ENCODE results near the gene CLEC4G.

CLEC4G gene

GRCh38 chr19:7729831-7730285 is 2.1 kb downstream of the CLEC4G start:
- DNase-seq (ENCODE audit: low spot score) (no peak), FAIRE-seq (no peak)

GRCh38 chr19:7729211-7729610 is 2.7 kb downstream of the CLEC4G start:
- no peak for FAIRE-seq
- no peak for DNase-seq (ENCODE audit: low spot score)

GRCh38 chr19:7725791-7726190 is 6.1 kb downstream of the CLEC4G start:
- DNase-seq (ENCODE audit: low spot score), result no peak
- no peak for FAIRE-seq

DNA sequence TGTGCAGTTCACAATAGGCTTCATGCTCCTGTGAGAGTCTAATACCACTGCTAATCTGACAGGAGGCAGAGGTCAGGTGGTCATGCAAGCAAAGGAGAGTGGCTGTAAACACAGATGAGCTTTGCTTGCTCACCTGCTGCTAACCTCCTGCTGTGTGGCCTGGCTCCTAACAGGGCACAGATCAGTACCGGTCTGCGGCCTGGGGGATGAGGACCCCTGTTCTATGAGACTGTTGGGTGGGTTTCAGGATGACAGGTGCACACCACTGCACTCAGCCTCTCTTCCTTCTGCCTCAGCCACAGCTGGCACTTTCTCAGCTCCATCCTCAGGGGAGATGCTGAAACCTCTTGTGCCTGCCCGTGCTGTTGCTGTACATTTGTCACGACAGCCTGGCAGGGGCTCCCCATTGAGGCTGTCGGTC is 9.7 kb downstream of the CLEC4G start:
- no peak for DNase-seq (ENCODE audit: low spot score)
- no peak for FAIRE-seq

DNA sequence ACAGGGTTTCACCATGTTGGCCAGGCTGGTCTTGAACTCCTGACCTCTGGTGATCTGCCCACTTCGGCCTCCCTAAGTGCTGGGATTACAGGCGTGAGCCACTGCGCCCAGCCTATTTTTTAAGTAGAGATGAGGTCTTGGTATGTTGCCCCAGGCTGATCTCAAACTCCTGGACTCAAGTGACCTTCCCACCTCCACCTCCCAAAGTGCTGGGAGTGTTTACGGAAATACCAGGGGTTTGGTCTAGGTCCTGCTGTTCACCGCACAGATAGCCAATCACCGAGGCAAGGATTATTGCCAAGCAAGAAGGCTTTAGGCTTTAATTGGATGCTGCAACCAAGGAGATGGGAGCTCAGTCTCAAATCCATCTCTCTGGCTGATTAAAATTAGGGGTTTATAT is 11.6 kb downstream of the CLEC4G start:
- FAIRE-seq (no peak), DNase-seq (ENCODE audit: low spot score) (no peak)

DNA sequence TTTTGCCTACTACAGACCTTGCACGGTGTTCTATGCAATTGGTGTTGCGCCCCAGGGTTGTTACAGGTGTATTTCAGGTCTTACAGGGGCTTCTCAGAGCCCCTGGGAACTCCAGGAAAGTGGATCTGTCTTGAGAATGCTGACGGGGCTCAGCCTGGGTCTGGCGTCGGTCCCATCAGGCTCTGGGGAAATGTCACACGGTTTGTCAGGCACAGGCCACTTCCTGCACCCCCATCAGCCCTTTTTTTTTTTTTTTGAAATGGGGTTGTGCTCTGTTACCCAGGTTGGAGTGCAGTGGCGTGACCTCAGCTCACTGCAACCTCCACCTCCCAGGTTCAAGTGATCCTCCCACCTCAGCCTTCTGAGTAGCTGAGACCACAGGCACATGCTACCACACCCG is 13.2 kb downstream of the CLEC4G start:
- FAIRE-seq, result no peak
- no peak for DNase-seq (ENCODE audit: low spot score)

- no peak for FAIRE-seq
These were observed 15.1 kb downstream of the CLEC4G start for GRCh38 chr19:7716762-7717161.

GRCh38 chr19:7715671-7716070 is 16.2 kb downstream of the CLEC4G start:
- no peak for DNase-seq (ENCODE audit: low spot score)
- no peak for FAIRE-seq

More at GRCh38 chr19:7716762-7717161, 15.1 kb downstream of the CLEC4G start:
- no peak for DNase-seq (ENCODE audit: low spot score)

DNA sequence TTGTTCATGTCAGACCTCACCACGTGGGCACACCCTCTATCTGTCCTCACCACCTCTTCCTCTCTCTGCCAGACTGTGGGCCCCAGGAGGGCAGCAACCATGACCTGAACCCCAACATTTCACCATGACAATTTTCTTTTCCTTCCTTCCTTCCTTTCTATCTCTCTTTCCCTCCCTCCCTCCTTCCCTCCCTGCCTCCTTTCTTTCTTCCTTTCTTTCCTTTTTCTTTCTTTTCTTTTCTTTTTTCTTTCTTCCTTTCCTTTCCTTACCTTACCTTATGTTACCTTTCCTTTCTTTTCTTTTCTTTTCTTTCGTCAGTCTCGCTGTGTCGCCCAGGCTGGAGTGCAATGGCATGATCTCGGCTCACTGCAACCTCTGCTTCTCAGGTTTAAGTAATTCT is 21.3 kb downstream of the CLEC4G start:
- no peak for FAIRE-seq

DNA sequence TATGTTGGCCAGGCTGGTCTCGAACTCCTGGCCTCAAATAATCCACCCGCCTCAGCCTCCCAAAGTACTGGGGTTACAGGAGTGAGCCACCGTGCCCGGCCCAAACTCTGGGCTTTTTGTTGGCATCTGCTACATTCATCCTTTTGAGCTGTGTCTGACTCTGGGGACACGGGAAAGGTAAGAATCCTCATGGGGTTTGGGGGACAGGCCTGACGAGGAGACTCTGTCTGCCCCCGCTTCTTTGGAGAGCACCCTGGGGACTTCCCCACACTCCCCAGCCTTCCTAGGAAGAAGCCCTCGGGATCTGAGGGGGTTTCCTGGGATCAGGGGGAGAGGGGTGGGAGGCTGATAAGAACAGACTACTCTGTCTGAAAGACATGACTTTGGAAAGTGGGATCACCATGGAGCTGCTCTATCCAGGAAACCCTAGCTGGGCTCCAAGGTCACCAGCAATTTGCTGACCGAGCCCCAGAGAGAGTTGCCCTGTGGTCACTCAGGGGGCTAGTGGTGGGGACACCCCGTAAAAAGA is 21.9 kb downstream of the CLEC4G start:
- DNase-seq (ENCODE audit: low spot score) (no peak), FAIRE-seq (no peak)

More for the DNA sequence above, 21.3 kb downstream of the CLEC4G start:
- DNase-seq (ENCODE audit: low spot score), result no peak

- FAIRE-seq (no peak), DNase-seq (ENCODE audit: low spot score) (no peak)
These were observed 24.9 kb downstream of the CLEC4G start for GRCh38 chr19:7706955-7707456.

GRCh38 chr19:7706188-7706954 is 25.5 kb downstream of the CLEC4G start:
- DNase-seq (ENCODE audit: low spot score) (no peak), FAIRE-seq (no peak)

DNA sequence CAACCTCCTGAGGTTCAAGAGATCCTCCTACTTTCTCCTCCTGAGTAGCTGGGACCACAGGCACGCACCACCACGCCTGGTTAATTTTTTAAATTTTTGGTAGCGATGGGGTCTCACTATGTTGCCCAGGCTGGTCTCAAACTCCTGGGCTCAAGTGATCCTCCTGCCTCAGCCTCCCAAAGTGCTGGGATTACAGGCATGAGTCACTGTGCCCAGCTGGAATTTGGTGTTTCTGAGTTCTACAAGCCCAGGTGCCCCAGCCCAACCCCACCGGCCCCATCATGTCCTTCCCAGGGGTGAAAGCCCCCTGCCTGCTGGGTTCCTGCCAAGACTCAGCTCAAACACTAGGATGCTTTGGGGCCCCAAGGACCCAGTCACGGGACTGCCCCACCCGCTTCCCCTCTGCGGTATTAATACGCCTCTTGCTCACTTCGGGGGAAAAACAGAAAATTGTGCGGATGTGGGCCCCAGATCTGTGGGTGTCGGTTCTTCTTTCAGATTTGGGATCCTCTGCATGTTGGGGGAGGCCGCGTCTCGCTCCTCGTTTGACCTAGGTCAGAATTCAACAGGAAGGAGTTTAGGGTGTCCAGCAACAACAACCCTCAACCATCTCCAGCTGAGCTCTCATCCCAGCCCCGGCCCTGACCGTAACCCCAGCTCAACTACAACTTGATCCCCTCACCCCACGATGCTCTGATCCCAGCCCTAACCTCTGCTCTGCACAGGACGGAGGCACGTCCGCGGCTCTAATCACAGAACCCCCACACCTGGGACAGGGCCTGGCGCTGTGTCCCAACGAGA is 26.3 kb downstream of the CLEC4G start:
- DNase-seq (ENCODE audit: low spot score) (no peak), FAIRE-seq (no peak)

DNA sequence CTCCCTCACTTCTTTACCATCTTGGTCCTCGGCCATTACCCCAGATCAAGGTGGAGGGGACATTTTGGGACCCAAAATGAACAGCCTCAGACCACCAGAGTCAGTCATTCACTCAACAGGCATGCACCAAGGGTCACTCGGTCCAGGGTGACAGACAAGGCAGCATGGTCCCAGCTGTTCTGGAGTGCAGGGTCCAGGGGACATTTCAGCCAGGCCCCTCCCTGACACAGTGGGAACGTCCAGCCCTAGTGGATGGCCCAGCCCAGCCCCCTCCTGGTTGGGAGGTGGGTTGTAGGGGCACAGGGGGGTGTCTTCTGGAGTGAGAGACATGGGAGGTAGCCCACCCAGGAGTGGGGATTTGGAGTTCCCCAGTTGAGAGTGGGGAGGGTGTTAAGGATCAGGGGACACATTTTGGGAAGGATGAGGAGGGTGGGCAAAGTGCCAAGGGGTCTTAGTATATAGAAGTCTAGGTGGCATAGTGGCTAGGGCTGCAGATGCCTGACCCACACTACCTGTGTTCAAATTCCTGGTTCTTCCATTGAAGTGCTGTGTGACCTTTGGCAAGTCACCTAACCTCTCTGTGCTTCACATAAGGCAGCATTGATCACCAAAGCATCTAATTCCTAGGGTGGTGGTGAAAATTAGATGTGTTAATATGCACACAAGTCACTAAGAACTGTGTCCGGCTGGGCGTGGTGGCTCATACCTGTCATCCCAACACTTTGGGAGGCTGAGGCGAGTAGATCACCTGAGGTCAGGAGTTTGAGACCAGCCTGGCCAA is 27.4 kb downstream of the CLEC4G start:
- DNase-seq (ENCODE audit: low spot score), result no peak
- no peak for FAIRE-seq

DNA sequence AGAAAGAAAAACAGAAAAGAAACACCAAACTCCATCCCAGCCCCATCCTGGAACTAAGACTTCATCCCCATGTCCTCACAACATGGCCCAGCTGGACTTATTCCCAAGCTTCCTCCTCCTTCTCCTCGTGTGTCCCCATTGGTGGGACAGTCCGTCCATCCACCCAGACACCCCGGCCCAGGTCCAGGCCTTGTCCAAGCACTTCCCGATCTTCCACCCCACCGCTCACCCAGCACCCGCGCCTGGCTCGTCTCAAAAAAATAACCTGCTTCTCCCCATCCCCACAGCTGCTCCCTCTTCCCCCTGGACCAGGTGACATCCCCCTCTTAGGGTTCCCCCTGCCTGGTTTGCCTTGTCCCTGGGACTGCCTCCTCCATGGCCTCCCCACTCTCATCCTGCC is 28.6 kb downstream of the CLEC4G start:
- DNase-seq (ENCODE audit: low spot score) (no peak), FAIRE-seq (no peak)

DNA sequence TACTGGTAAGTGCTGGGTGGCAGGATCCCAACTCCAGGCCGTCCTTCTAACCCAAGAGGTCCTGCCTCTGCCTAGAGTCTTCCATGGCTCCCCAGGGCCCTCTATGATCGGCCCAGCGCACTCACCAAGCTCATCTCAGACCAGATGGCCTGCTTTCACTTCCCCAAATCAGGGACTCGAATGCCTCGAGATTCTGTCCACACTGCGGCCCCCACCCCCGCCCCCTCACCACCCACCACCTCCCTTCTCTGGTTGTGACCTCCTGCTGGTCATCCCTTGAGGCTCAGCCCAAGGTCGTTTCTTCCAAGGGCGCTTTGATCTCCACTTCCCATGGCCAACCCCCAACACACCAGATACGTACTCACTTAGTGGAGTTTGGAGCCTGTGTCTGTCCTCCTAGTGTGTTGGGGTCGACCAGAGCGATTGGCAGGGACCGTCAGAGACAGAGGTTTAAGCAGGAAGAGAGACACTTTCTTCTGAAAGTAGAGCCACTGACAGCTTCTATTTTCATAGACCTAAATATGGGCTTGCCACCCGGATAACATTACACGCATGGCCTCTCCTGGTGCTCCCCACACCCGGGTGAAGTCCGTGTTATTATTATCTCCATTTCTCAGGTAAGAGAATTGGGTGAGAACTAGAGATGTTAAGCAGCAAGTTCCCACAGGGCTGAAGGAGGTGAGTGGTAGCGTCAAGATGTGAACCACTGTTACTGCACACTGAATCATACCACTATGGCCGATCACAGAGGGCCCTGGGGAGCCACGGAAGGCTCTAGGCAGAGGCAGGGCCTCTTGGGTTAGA is 30.1 kb downstream of the CLEC4G start, which contains the start of gene FCER2:
Gene FCER2 (minus strand): TSS at position 478 of the 804 bp plus-strand sequence. CDS start 2,371 bp downstream, outside the sequence.
- DNase-seq (ENCODE audit: low spot score) (no peak), FAIRE-seq (no peak)

- DNase-seq (ENCODE audit: low spot score), result no peak
- no peak for FAIRE-seq
These were observed 30.8 kb downstream of the CLEC4G start for GRCh38 chr19:7701049-7701653.

- DNase-seq (ENCODE audit: low spot score), result no peak
- FAIRE-seq, result no peak
These were observed 32.2 kb downstream of the CLEC4G start for GRCh38 chr19:7699417-7700401.

GRCh38 chr19:7699003-7699402 is 32.9 kb downstream of the CLEC4G start:
- FAIRE-seq (no peak), DNase-seq (ENCODE audit: low spot score) (no peak)
